Panc1 (cell line): ENCODE data around the gene TMEM151B. TPM values are rescaled to one million over a fixed set of nuclear protein-coding genes. Genes with fewer than 3 reads are reported as not detected.

Experiments
- ATAC-seq: fragments of 200-7000 bp; cut with Tn5 transposase; 2 replicates; pipeline ENCODE4 v1.9.1; 2020; ENCODE audit warnings: mild to moderate bottlenecking, moderate library complexity
- BruUV-seq: library from RNA; stranded (reverse); fragments of 400-500 nt; replicated peaks from 2 replicates; lab custom pipeline; 2021; lab: Mats Ljungman, UMichigan
- CTCF ChIA-PET: fragments of 300-600 bp; sonication (Branson Sonifier 250); formaldehyde crosslinking; loops from one replicate; lab custom pipeline; 2022; ENCODE audit warnings: antibody characterized with exemption; lab: Charles Lee
- POLR2A ChIA-PET: fragments of 300-600 bp; sonication (Branson Sonifier 250); formaldehyde crosslinking; loops from one replicate; lab custom pipeline; 2022; ENCODE audit warnings: antibody characterized with exemption; lab: Charles Lee
- DNase-seq: peaks from one replicate; pipeline ENCODE4 v3.0.0-alpha.2; 2010; ENCODE audit warnings: low read depth, low spot score
- H3K27ac ChIP-seq: 2 replicates; pipeline ENCODE4 v1.5.1; 2011; ENCODE audit warnings: mild to moderate bottlenecking, low read length, inconsistent platforms
- H3K27me3 ChIP-seq: fragments of 200-500 bp; sonication (Bioruptor generic); 2 replicates; pipeline ENCODE4 v1.6.0; 2014; ENCODE audit warnings: low read length, inconsistent platforms; ENCODE audit not compliant: control insufficient read depth, insufficient read depth
- H3K36me3 ChIP-seq: fragments of 200-500 bp; sonication (Bioruptor generic); 2 replicates; pipeline ENCODE4 v1.5.1; 2014; ENCODE audit warnings: inconsistent platforms, mild to moderate bottlenecking, low read length, moderate library complexity; ENCODE audit not compliant: control insufficient read depth, insufficient read depth
- H3K4me1 ChIP-seq: 2 replicates; pipeline ENCODE4 v1.5.1; 2011; ENCODE audit warnings: inconsistent platforms, mild to moderate bottlenecking, low read length, moderate library complexity; ENCODE audit not compliant: control insufficient read depth, insufficient read depth
- H3K4me3 ChIP-seq, 2 experiments: 2 replicates each; pipeline ENCODE4 v1.5.1; 2011 to 2012; ENCODE audit warnings: low read depth in 2 of 2, low read length in 2 of 2, mild to moderate bottlenecking in 2 of 2, inconsistent platforms in 1 of 2, moderate library complexity in 1 of 2
- H3K9me3 ChIP-seq: fragments of 200-500 bp; sonication (Bioruptor generic); 2 replicates; pipeline ENCODE4 v1.5.1; 2014; ENCODE audit warnings: low read depth, mild to moderate bottlenecking, inconsistent platforms, low read length, moderate library complexity; ENCODE audit not compliant: control insufficient read depth, insufficient read depth
- CTCF ChIP-seq: fragments of 450-650 bp; IDR thresholded peaks from 2 replicates; pipeline ENCODE4 v1.5.1; 2017; ENCODE audit warnings: mild to moderate bottlenecking
- POLR2AphosphoS5 ChIP-seq: IDR thresholded peaks from 2 replicates; pipeline ENCODE4 v1.6.1; 2012; ENCODE audit warnings: mild to moderate bottlenecking, low read depth, low read length, moderate library complexity
- REST ChIP-seq, 2 experiments: IDR thresholded peaks; 2 replicates each; pipeline ENCODE4 v1.6.1; 2011 to 2012; ENCODE audit warnings: low read depth in 2 of 2, control low read depth in 1 of 2, low read length in 1 of 2, mild to moderate bottlenecking in 1 of 2, moderate library complexity in 1 of 2; ENCODE audit not compliant: insufficient read depth in 1 of 2
- SIN3A ChIP-seq: IDR thresholded peaks from 2 replicates; pipeline ENCODE4 v1.6.1; 2012; ENCODE audit warnings: low read depth, mild to moderate bottlenecking, low read length, moderate library complexity, borderline replicate concordance; ENCODE audit not compliant: insufficient read depth
- TCF7L2 ChIP-seq: IDR thresholded peaks from 2 replicates; pipeline ENCODE4 v1.6.1; 2011; ENCODE audit warnings: mild to moderate bottlenecking, low read depth, low read length, inconsistent platforms
- in situ Hi-C: cut with HindIII; loops from 2 replicates; pipeline ENCODE4 v1.10.0; 2016; ENCODE audit warnings: low sequenced_read_pairs, low pct_unique_long_range_greater_than_20kb
- intact Hi-C: fragments of 100-400 bp; cut with micrococcal nuclease; formaldehyde crosslinking; loops from one replicate; pipeline ENCODE4 v1.10.0; 2022; ENCODE audit not compliant: unreplicated experiment
- total RNA-seq: library from RNA; stranded (reverse); gene quantifications from one replicate; pipeline ENCODE4 v1.2.1, GENCODE V29; 2021; ENCODE audit not compliant: unreplicated experiment

TMEM151B gene
- total RNA-seq, 1 experiment from 2014 or later, result 0.18 TPM

- H3K9me3 ChIP-seq, result no peaks in the 10 kb centered on the region
- peaks cover 16% of the 10 kb centered on the region for H3K27me3 ChIP-seq
- POLR2A ChIA-PET, result no interaction called here
- peaks cover 2% of the 10 kb centered on the region for H3K36me3 ChIP-seq
- no peak overlapping the region for H3K27ac ChIP-seq
- H3K4me1 ChIP-seq, result peaks cover 7% of the 10 kb centered on the region; the same call in 1 of the 2 replicates
- intact Hi-C loops, result no loop called here
- ATAC-seq (no peak), DNase-seq (no peak)
- TF ChIP-seq POLR2AphosphoS5, result no peak
- H3K4me3 ChIP-seq, result no peak overlapping the region
- no TSS peak for BruUV-seq
- CTCF ChIA-PET, result no interaction called here
- in situ Hi-C loops, result no loop called here
These were observed 45.3 kb downstream of the TMEM151B start for GRCh38 chr6:44315516-44315915.

- ATAC-seq (no peak), DNase-seq (no peak)
- no peak for TF ChIP-seq REST (IDR thresholded peaks at IDR 0.05; ENCODE audit: insufficient read depth in 1 of 2, low read depth in 2 of 2, low read length in 1 of 2)
- no peak for TF ChIP-seq CTCF
- no peak for TF ChIP-seq TCF7L2
- no peak for TF ChIP-seq SIN3A
- no peak for TF ChIP-seq POLR2AphosphoS5
- POLR2A ChIA-PET, result interaction anchor here (0.5 kb wide), 1 partner anchor 55 kb away, joined by 5 read pairs; no protein-coding TSS in a partner anchor
- in situ Hi-C loops (no loop called here), intact Hi-C loops (no loop called here)
- peaks cover 16% of the 10 kb centered on the region for H3K27me3 ChIP-seq
- no peaks in the 10 kb centered on the region; the same call in 1 of the 2 replicates for H3K36me3 ChIP-seq
- CTCF ChIA-PET, result no interaction called here
- BruUV-seq, result no TSS peak
- no peaks in the 10 kb centered on the region for H3K9me3 ChIP-seq
- H3K4me1 ChIP-seq, result peaks cover 7% of the 10 kb centered on the region; the same call in 1 of the 2 replicates
- H3K27ac ChIP-seq, result no peak overlapping the region
- no peak overlapping the region for H3K4me3 ChIP-seq
These were observed 45.7 kb downstream of the TMEM151B start for GRCh38 chr6:44315951-44316350.

GRCh38 chr6:44316481-44316880 lies 46.2 kb downstream of the TMEM151B start:
- BruUV-seq, result no TSS peak

More at GRCh38 chr6:44316481-44316880, 46.2 kb downstream of the TMEM151B start:
- H3K4me1 ChIP-seq, result peaks cover 7% of the 10 kb centered on the region; the same call in 1 of the 2 replicates
- no peak overlapping the region for H3K4me3 ChIP-seq
- H3K36me3 ChIP-seq, result no peaks in the 10 kb centered on the region; the same call in 1 of the 2 replicates
- peaks cover 16% of the 10 kb centered on the region for H3K27me3 ChIP-seq
- no peak for ATAC-seq
- in situ Hi-C loops, result no loop called here
- ChIA-PET POLR2A (interaction anchor here (0.5 kb wide), 1 partner anchor 54 kb away, joined by 5 read pairs; no protein-coding TSS in a partner anchor), CTCF (no interaction called here)
- no peaks in the 10 kb centered on the region for H3K9me3 ChIP-seq
- no peak for TF ChIP-seq SIN3A
- TF ChIP-seq POLR2AphosphoS5, result no peak
- TF ChIP-seq REST (IDR thresholded peaks at IDR 0.05; ENCODE audit: insufficient read depth in 1 of 2, low read depth in 2 of 2, low read length in 1 of 2), result no peak
- no peak for TF ChIP-seq TCF7L2
- no peak for TF ChIP-seq CTCF
- no peak for DNase-seq
- intact Hi-C loops, result no loop called here
- no peak overlapping the region for H3K27ac ChIP-seq
